ENCODE data around the gene CHCHD5.

DNA sequence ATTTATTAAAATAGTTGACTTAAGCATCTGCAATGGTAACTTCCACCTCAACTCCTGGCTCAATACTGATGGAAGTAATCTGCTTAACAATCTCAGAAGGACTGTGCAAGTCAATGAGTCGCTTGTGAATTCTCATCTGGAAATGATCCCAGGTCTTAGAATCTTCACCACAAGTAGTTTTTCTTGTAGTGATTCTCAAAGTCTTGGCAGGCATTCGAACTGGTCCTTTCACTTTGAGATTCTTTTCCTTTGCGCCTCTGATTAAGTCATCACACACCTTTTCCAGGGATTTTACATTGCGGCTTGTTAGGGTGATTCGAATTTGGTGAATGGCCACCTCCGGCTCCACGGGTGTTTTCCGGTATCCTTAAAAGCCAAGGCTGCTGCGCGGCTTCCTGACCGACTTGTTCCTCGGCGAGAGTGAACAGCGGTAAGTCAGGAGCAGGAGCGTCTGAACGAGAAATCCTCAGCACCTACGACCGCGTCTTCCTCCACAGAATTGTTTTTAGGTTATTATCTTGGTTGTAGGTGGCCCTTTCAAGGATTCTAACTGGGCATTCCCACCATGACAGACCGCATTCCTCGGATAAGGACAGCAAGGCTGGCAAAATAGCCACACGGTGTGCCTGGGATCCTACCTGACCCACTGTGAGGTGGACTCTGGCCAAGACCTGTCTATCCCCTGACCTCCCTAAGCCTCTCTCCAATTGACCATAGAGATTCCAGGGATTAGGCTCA lies 37.5 kb downstream of the CHCHD5 start:
- TF ChIP-seq POLR2AphosphoS5 (IDR thresholded peaks at IDR 0.05) (no peak), POLR2A (IDR thresholded peaks at IDR 0.05) (no peak)
- TF ChIP-seq, protein P1, sequence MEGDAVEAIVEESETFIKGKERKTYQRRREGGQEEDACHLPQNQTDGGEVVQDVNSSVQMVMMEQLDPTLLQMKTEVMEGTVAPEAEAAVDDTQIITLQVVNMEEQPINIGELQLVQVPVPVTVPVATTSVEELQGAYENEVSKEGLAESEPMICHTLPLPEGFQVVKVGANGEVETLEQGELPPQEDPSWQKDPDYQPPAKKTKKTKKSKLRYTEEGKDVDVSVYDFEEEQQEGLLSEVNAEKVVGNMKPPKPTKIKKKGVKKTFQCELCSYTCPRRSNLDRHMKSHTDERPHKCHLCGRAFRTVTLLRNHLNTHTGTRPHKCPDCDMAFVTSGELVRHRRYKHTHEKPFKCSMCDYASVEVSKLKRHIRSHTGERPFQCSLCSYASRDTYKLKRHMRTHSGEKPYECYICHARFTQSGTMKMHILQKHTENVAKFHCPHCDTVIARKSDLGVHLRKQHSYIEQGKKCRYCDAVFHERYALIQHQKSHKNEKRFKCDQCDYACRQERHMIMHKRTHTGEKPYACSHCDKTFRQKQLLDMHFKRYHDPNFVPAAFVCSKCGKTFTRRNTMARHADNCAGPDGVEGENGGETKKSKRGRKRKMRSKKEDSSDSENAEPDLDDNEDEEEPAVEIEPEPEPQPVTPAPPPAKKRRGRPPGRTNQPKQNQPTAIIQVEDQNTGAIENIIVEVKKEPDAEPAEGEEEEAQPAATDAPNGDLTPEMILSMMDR (IDR thresholded peaks at IDR 0.05 in 8 of 11, conservative IDR thresholded peaks at IDR 0.05 in 3 of 11): no peak

Data from spleen (tissue), 7 donors.